HG03175 (cell line): Measurements from ENCODE around the gene AKAP8L.
"Not testable (repeated sequence)": the region's sequence is repeated elsewhere in the genome, so short reads cannot be mapped to it uniquely, and the experiment has no call there.

ENCODE experiments used
- ATAC-seq: cut with Tn5 transposase; IDR thresholded peaks from one replicate; pipeline ENCODE4 v1.9.1; 2021; ENCODE audit warnings: mild to moderate bottlenecking, moderate library complexity; ENCODE audit not compliant: unreplicated experiment

AKAP8L gene

DNA sequence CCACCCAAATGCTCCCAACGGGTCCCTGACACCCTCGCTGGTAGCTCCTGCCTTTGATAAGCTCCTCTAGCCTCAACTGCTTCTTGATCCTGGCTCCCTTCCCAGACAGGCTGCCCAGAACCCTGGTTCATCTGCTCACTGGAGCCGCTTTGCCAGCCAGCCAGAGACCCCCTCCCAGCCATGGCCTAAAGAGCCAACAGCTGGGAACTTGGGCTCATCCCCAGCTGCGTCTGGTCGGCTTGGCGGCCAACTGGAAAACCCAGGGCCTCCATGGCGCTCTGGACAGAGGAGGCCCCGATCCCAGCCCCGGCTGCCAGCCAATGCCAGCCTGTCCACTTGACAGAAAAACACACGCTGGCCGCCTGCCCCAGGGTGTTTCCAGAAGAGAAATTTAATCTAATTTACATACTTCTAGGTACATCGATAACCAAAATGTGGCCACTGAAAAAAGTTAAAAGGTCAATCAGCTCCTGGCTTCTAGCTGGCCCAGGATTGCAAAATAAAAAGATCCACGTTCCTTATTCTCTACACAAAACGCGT lies 3.0 kb upstream of the AKAP8L start:
- ATAC-seq: no peak

- ATAC-seq: no peak
These were observed 2.4 kb upstream of the AKAP8L start for GRCh38 chr19:15421136-15421695.

GRCh38 chr19:15419413-15420025 lies 731 bp upstream of the AKAP8L start:
- no peak for ATAC-seq

GRCh38 chr19:15418231-15418578 lies 583 bp downstream of the AKAP8L start:
- no peak for ATAC-seq

GRCh38 chr19:15417699-15418098 lies 1.1 kb downstream of the AKAP8L start:
- no peak for ATAC-seq

DNA sequence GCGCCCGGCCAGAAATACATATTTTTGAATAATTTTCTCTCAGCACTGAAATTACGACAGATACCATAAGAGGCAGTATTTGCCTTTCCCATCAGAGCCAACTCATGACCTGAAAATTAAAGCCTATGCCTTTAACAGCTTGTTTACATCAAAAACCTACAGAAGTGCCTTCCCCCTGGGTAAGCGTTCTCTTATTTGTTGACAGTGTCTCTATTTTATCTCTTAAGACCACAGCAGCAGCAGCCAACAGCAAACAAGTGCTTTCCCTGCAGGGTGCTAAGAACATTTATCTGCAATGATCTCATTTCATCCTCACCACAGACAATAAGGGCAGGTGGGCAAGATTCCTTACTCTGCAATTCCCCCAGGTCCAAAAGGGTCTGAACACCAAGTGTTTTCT lies 6.0 kb downstream of the AKAP8L start:
- no peak for ATAC-seq

- ATAC-seq: not testable (repeated sequence)
These were observed 7.4 kb downstream of the AKAP8L start for GRCh38 chr19:15411351-15411750.

- ATAC-seq: no peak
These were observed 14.0 kb downstream of the AKAP8L start for GRCh38 chr19:15404780-15405211.

DNA sequence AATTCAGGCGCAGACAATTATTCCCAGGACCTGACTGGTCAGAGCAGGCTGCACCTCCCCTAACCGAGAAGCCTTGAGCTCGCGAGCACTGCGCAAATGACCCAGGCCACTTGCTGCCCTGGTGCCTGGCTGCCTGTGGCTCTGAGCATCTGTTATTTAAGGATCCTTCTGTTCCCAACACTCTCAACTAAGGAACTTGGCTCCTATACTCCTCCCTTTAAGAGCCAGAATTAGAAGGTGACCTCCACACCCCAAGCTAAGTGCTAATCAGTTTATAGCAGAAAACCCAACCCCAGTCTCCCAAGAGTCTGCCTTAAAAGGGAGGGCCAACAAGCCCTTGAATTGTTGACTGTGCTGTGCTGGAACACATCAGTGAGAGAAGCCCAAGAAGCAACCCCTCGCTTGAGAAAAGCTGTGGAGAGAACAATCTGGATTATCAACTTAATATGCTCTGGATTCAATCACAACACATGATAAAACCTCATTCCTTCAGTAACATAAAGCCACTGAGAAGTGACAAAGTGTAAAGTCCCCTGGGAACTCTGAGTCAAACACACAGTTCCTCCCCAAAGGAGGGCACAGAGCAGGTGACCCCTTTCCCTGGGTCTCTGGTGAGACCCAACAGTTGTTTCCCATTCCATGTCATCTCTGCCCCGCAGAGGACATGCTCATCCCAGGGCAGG lies 14.6 kb downstream of the AKAP8L start:
- ATAC-seq: no peak

DNA sequence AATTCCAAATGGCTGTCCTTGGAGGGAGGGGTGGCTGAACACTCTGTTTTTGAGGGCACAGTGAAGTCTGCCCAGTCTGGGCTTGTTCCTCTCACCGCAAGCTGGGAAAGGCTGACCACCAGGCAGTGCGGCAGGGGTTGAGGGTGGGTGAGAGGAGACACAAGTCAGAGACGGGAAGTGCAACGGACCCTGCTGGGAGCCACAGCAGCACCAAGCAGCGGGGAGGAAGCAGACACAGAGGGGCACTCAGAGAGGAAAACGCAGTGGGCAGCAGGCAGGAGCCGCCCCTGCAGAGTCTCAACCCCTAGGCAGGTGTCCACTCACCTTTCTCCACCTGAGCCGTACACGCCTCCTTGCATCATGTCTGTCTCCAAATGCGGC lies 15.6 kb downstream of the AKAP8L start:
- no peak for ATAC-seq

DNA sequence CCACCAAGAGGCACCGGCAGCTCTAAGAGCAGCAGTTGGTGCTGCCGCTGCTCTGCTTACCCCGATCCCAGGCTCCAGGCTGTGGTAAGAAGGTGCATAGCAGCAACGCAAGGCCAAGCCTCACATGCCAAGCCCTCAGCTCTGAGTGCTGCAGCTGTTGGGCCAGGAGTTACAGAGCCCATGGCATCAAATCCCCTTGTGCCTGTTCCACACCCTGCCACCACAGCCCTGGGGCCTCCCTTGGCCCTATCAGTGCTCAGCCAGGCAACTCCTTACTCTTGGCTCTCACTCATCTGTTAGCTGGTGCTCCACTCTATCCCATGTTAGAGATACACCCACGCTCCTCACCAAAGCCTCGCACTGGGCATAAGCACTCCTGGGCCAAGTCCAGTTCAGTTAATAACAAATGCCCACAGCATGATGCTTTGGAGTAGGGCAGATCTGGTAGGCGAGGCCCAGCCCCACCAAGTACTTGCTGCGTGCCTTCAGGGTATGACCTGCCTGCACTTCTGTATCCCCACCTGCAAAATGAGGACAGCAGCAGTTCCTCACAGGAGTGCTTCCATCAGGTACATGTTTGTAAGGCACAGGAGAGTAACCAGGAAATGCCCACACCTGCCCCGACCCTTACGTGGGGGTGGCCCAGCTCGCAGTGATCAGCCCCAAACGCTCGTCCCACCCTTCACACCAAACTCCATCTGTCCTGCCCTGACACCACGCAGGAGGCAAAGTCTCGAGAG lies 16.2 kb downstream of the AKAP8L start:
- ATAC-seq: no peak

DNA sequence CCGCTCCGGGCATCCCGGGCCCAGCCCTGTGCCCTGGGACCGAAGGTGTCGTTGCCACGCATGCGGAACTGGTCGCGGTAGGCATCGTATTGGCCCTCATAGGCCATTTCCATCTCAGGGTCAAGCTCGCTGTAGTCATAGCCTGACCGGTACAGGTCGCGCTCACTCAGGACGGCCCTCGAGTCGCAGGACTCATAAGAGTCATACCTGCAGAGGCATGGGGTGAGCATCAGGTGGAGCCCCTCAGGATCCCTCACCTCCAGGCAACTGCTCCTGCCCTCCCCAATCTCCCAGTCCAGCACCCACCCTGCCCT lies 17.4 kb downstream of the AKAP8L start:
- ATAC-seq: no peak

DNA sequence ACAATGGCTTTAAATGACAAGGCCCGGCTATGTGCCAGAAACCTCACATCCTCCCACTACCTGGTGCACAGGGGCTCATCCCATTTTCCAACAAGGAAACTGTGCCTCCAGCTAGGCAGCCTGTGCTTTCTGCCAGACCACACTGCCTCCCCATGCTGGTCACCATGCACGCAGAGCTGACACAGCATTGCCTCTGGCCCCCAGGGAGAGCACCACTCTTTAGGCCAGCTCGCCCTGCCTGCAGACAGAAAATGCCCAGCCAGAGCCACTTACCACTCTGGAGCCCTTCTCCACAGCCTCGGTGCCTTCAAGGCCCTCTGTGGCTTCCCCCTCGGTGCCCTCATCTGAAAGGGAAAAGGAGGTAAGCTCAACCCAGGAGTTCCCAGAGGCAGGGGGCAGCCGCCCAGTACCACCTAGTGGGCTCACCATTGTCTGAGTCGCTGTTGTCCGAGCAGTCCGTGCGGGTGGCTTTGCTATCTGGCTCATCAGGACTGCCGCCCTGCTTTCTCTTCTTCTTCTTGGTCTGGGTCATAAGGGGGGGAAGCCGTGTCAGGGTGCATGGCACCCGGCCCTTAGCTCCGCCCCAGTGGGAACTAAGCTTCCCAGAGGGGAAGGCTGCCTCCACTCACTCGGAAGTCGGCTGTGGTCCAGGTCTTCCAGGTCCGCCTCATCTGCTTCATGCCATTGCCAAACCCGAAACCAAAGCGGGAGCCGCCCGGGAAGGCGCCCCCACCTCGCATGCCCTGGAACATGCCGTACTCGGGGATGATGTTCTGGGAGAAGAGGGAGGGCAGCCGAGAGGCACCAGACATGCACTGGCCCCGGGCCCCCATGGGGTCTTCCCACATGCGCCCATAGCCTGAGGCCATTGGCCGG lies 18.0 kb downstream of the AKAP8L start:
- ATAC-seq: no peak

GRCh38 chr19:15399635-15400034 lies 19.2 kb downstream of the AKAP8L start:
- no peak for ATAC-seq

- ATAC-seq: no peak
These were observed 19.6 kb downstream of the AKAP8L start for GRCh38 chr19:15399234-15399515.

DNA sequence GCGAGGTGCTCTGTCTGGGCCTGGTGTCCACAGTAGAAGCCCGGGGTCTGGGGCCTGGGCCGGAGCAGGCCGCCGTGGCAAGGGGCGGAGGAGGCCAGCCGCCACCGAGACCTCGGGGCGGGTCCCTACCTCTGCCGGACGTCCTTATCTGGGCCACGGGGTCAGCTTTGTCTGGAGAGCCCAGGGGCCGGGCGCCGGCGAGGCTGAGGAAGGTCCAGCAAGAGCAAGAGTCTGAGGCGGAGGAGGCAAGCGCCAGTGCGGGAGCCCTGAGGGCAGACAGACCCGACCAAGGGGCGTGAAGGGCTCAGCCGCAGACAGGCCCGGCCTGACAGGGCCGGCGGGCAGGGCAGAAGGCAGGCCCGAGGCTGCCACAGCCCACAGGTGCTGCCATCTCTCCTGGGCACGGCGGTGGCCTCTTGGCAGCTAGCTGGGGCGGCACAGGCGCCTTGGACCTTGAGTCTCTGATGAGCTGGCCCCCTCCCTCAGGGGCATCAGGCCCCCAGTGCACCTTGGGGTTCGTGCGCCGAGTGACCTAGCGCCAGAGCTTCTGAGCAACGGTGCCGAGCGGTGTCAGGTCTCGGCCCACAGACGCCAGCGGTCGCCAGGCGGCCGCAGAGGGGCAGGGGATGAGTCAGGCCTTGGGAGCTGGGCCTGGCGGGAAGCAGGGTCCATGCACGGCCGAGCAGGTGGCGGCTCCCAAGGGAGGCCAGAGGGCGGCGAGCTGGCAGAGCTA lies 20.1 kb downstream of the AKAP8L start:
- no peak for ATAC-seq

GRCh38 chr19:15397782-15398181 lies 21.0 kb downstream of the AKAP8L start:
- ATAC-seq: no peak

GRCh38 chr19:15397236-15397635 lies 21.6 kb downstream of the AKAP8L start:
- no peak for ATAC-seq

GRCh38 chr19:15396436-15396835 lies 22.4 kb downstream of the AKAP8L start:
- no peak for ATAC-seq

- not testable (repeated sequence) for ATAC-seq
These were observed 23.5 kb downstream of the AKAP8L start for GRCh38 chr19:15395251-15395650.
